Stomach (tissue), 4 donors: Measurements from ENCODE around the gene WNT6.

Source experiments
- EP300 ChIP-seq: sonication (generic); formaldehyde crosslinking; IDR thresholded peaks from one replicate; pipeline ENCODE4 v1.6.1; 2017; ENCODE audit warnings: antibody characterized with exemption
- POLR2A ChIP-seq, 4 donors: fragments of 450-650 bp; IDR thresholded peaks; one replicate each; pipeline ENCODE4 v1.6.1; 2016; ENCODE audit warnings: antibody characterized with exemption in 4 of 4, control low read depth in 2 of 4, mild to moderate bottlenecking in 1 of 4, moderate library complexity in 1 of 4
- POLR2AphosphoS5 ChIP-seq, 3 donors: sonication (generic); formaldehyde crosslinking; IDR thresholded peaks; one replicate each; pipeline ENCODE4 v1.6.1; 2016; ENCODE audit warnings: antibody characterized with exemption in 3 of 3
- TF ChIP-seq, protein P1 (sequence below), 7 experiments: fragments of 450-650 bp in 4 of 7; fragments of 200-600 bp in 3 of 7; sonication (generic) in 3 of 7; IDR thresholded peaks; one replicate each; pipeline ENCODE4 v1.5.1; 2016 to 2019; ENCODE audit warnings: antibody characterized with exemption in 7 of 7, control low read depth in 2 of 7, mild to moderate bottlenecking in 1 of 7

DNA sequence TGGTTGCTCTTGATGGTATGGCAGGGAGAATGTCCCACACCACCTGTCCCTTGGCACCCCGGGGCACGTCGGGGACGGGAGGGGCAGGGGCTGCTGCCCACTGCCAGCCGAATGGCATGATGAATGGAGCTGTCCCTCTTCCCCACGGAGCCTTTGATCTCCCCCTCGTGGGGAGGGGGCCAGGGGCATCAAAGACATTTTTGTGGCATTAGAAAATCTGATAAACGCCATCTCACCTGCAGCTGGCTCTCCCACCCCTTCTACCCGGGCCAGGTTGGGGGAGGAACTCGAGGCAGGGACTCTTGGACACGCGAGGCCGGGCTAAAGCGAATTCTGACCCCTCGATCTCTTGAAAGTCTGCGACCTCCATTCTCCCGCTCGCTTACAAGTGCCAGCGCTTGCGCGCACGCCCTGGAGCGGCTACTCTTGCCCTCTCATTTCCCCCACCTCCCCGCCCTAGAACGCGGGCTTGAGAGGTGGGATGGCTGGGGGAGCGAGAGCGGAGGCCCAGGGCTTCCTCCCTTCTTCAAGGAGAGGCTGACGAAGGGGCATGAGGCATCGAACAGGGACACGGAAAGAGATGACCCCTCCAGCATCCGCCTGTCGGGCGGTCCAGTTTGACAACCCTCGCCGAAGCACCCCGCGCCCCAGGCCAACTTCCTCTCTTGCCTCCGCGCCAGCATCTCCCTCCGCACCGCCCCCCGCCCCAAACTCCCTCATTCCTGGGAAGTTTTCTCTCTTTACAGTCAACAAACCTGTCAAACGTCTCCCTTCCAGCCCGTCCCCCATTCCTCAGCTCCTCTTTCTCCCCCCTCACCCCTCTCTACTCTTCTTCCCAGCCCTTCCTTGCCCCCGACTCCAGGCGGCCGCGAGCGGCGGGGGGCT, 692 bp upstream of the WNT6 start:
- TF ChIP-seq POLR2AphosphoS5 (IDR thresholded peaks at IDR 0.05) (no peak), POLR2A (IDR thresholded peaks at IDR 0.05) (no peak), EP300 (no peak)
- TF ChIP-seq, protein P1, sequence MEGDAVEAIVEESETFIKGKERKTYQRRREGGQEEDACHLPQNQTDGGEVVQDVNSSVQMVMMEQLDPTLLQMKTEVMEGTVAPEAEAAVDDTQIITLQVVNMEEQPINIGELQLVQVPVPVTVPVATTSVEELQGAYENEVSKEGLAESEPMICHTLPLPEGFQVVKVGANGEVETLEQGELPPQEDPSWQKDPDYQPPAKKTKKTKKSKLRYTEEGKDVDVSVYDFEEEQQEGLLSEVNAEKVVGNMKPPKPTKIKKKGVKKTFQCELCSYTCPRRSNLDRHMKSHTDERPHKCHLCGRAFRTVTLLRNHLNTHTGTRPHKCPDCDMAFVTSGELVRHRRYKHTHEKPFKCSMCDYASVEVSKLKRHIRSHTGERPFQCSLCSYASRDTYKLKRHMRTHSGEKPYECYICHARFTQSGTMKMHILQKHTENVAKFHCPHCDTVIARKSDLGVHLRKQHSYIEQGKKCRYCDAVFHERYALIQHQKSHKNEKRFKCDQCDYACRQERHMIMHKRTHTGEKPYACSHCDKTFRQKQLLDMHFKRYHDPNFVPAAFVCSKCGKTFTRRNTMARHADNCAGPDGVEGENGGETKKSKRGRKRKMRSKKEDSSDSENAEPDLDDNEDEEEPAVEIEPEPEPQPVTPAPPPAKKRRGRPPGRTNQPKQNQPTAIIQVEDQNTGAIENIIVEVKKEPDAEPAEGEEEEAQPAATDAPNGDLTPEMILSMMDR (IDR thresholded peaks at IDR 0.05) = no peak
